Smooth muscle cell (in vitro differentiated cells): ENCODE data around the gene ABHD2. TPM values are rescaled to one million over a fixed set of nuclear protein-coding genes. Genes with fewer than 3 reads are reported as not detected.

Experiments used
- DNase-seq: peaks from one replicate; lab custom pipeline; 2025; ENCODE audit not compliant: unreplicated experiment; lab: John Stamatoyannopoulos, UW
- H2AFZ ChIP-seq: fragments of 200-600 bp; sonication (generic); 2 replicates; pipeline ENCODE4 v1.6.0; 2016; ENCODE audit warnings: antibody characterized with exemption, low read depth, mild to moderate bottlenecking
- H3F3A ChIP-seq: fragments of 200-600 bp; sonication (generic); 2 replicates; pipeline ENCODE4 v1.6.0; 2017; ENCODE audit warnings: antibody characterized with exemption, low read depth
- H3K27ac ChIP-seq: fragments of 200-600 bp; sonication (generic); 2 replicates; pipeline ENCODE4 v1.5.1; 2016; ENCODE audit warnings: low read depth, mild to moderate bottlenecking
- H3K27me3 ChIP-seq: fragments of 200-600 bp; sonication (generic); 2 replicates; pipeline ENCODE4 v1.6.1; 2016; ENCODE audit warnings: low read depth, mild to moderate bottlenecking
- H3K36me3 ChIP-seq: fragments of 200-600 bp; sonication (generic); 2 replicates; pipeline ENCODE4 v1.5.1; 2016; ENCODE audit warnings: low read depth
- H3K4me1 ChIP-seq: fragments of 200-600 bp; sonication (generic); 2 replicates; pipeline ENCODE4 v1.5.1; 2016; ENCODE audit warnings: low read depth
- H3K4me2 ChIP-seq: fragments of 200-600 bp; sonication (generic); 2 replicates; pipeline ENCODE4 v1.6.0; 2016; ENCODE audit warnings: mild to moderate bottlenecking
- H3K4me3 ChIP-seq: fragments of 200-600 bp; sonication (generic); 2 replicates; pipeline ENCODE4 v1.5.1; 2016; ENCODE audit warnings: mild to moderate bottlenecking
- H3K79me2 ChIP-seq: fragments of 200-600 bp; sonication (generic); 2 replicates; pipeline ENCODE4 v1.6.0; 2016; ENCODE audit warnings: low read depth, mild to moderate bottlenecking
- H3K9ac ChIP-seq: fragments of 200-600 bp; sonication (generic); 2 replicates; pipeline ENCODE4 v1.6.0; 2016; ENCODE audit warnings: low read depth
- H3K9me3 ChIP-seq: fragments of 200-600 bp; sonication (generic); replicated peaks from 2 replicates; pipeline ENCODE4 v1.5.1; 2016; ENCODE audit warnings: low read depth
- H4K20me1 ChIP-seq: fragments of 200-600 bp; sonication (generic); 2 replicates; pipeline ENCODE4 v1.6.0; 2016; ENCODE audit warnings: low read depth
- CTCF ChIP-seq: fragments of 200-600 bp; sonication (generic); IDR thresholded peaks from 2 replicates; pipeline ENCODE4 v1.5.1; 2017; ENCODE audit warnings: borderline replicate concordance, mild to moderate bottlenecking, antibody characterized with exemption; ENCODE audit not compliant: insufficient read depth, poor library complexity, severe bottlenecking
- WGBS: methylation state at CpG from one replicate; pipeline ENCODE4 v1.1.7; 2016; ENCODE audit warnings: low lambda C conversion rate; 5-methylcytosine and 5-hydroxymethylcytosine counted together
- polyA plus RNA-seq: library from polyadenylated mRNA; unstranded; fragments of >200 nt; fragmentation: Nextera tagmentation; extraction: Ambion mirVana; gene quantifications from 2 replicates; pipeline ENCODE4 v1.2.1, GENCODE V29; 2016
- total RNA-seq: library from RNA; depleted of rRNA; stranded (reverse); fragments of >200 nt; gene quantifications from 2 replicates; pipeline ENCODE4 v1.2.3, GENCODE V29; 2014

The ABHD2 gene
- total and polyA plus RNA-seq, 2 experiments from 2014 or later: 9.4 to 23.9 TPM

GRCh38 chr15:89172921-89173320 lies 84.7 kb downstream of the ABHD2 start:
- no peak for DNase-seq
- H3K4me2 ChIP-seq: no peak overlapping the region
- no peaks in the 10 kb centered on the region for H4K20me1 ChIP-seq
- H3K4me3 ChIP-seq: no peak overlapping the region
- H3K36me3 ChIP-seq: no peaks in the 10 kb centered on the region
- H2AFZ ChIP-seq: no peak overlapping the region
- H3K79me2 ChIP-seq: no peaks in the 10 kb centered on the region
- H3K9me3 ChIP-seq: no peaks in the 10 kb centered on the region
- WGBS: 93% methylated on average over 2 of the region's 2 CpGs
- no peaks in the 10 kb centered on the region for H3K27me3 ChIP-seq
- H3K27ac ChIP-seq: no peak overlapping the region
- H3K9ac ChIP-seq: no peak overlapping the region
- no peaks in the 10 kb centered on the region for H3K4me1 ChIP-seq
- no peak for TF ChIP-seq CTCF
- H3F3A ChIP-seq: no peaks in the 10 kb centered on the region

DNA sequence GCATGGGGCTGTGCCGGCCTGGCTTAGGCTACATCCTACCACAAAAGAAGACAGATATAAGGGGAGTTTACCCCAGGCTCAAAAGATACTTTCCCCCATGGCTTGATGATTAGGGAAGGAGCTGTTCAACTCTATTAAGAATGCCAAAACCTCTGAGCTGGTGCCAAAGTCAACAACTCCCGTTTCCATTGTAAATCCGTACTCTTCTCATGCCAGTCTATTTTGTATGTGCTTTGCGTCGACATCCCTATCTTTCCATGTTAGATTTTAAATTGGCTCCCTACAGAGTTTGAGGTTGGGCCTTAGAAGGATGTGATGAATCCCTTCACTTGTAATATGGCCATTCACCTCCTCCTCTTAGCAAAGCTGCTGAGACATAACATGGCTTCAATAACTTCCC lies 86.2 kb downstream of the ABHD2 start:
- H3K36me3 ChIP-seq: no peaks in the 10 kb centered on the region
- H3K4me2 ChIP-seq: no peak overlapping the region
- no peak overlapping the region for H3K27ac ChIP-seq
- H3K27me3 ChIP-seq: no peaks in the 10 kb centered on the region
- no peak for TF ChIP-seq CTCF
- H3K9me3 ChIP-seq: no peaks in the 10 kb centered on the region
- H3K79me2 ChIP-seq: no peaks in the 10 kb centered on the region
- no peak for DNase-seq
- 82% methylated on average over 5 of the region's 5 CpGs for WGBS
- no peak overlapping the region for H3K9ac ChIP-seq
- no peaks in the 10 kb centered on the region for H3K4me1 ChIP-seq
- H4K20me1 ChIP-seq: no peaks in the 10 kb centered on the region
- no peak overlapping the region for H3K4me3 ChIP-seq
- no peaks in the 10 kb centered on the region for H3F3A ChIP-seq
- no peak overlapping the region for H2AFZ ChIP-seq

GRCh38 chr15:89175617-89176191 lies 87.4 kb downstream of the ABHD2 start:
- Histone ChIP-seq H3K27ac (no peak overlapping the region), H3K27me3 (no peaks in the 10 kb centered on the region), H3K4me3 (no peak overlapping the region), H3K4me1 (no peaks in the 10 kb centered on the region), H3K79me2 (no peaks in the 10 kb centered on the region), H3K9ac (no peak overlapping the region), H4K20me1 (no peaks in the 10 kb centered on the region), H3K36me3 (no peaks in the 10 kb centered on the region), H3K9me3 (no peaks in the 10 kb centered on the region), H3K4me2 (no peak overlapping the region), H3F3A (no peaks in the 10 kb centered on the region), H2AFZ (no peak overlapping the region)
- 90% methylated on average over 13 of the region's 13 CpGs for WGBS
- no peak for DNase-seq
- no peak for TF ChIP-seq CTCF

DNA sequence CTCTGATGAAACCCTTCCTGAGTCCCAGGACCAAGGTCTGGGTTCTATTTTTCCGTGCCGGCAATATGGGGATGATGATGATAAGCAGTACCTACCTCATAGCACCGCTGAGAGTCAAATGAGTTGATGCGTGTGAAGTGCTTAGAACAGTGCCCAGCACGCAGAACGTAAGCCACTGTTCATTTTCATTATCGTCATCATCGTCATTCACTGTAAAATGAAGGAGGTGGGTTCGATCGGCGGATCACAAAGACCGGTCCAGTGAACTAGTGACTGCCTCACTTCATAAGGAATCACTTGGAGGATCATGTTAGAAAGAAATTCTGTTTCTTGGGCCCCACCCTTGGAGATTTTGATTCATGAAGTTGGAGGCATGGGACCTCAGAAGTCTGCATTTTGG lies 88.9 kb downstream of the ABHD2 start:
- no peak overlapping the region for H3K4me2 ChIP-seq
- no peak for DNase-seq
- no peak overlapping the region for H3K27ac ChIP-seq
- WGBS: 97% methylated on average over 12 of the region's 12 CpGs
- H3K27me3 ChIP-seq: no peaks in the 10 kb centered on the region
- no peaks in the 10 kb centered on the region for H3K4me1 ChIP-seq
- H2AFZ ChIP-seq: no peak overlapping the region
- H3K9ac ChIP-seq: no peak overlapping the region
- no peaks in the 10 kb centered on the region for H3F3A ChIP-seq
- no peaks in the 10 kb centered on the region for H3K79me2 ChIP-seq
- H3K9me3 ChIP-seq: no peaks in the 10 kb centered on the region
- no peak for TF ChIP-seq CTCF
- H3K4me3 ChIP-seq: no peak overlapping the region
- H3K36me3 ChIP-seq: no peaks in the 10 kb centered on the region
- no peaks in the 10 kb centered on the region for H4K20me1 ChIP-seq
